Measurements from ENCODE around the gene ANKRD33B. TPM values are rescaled to one million over a fixed set of nuclear protein-coding genes. Genes with fewer than 3 reads are reported as not detected.
A peak's percentile ranks its signal among the peaks of the same experiment; 100 is the strongest.

Gene ANKRD33B
- total and polyA plus RNA-seq, 9 of the 15 experiments (the other 6 are each of a cell fraction or from before 2014, with no cell fraction given): 0.10 to 1.7 (median 0.40) TPM

DNA sequence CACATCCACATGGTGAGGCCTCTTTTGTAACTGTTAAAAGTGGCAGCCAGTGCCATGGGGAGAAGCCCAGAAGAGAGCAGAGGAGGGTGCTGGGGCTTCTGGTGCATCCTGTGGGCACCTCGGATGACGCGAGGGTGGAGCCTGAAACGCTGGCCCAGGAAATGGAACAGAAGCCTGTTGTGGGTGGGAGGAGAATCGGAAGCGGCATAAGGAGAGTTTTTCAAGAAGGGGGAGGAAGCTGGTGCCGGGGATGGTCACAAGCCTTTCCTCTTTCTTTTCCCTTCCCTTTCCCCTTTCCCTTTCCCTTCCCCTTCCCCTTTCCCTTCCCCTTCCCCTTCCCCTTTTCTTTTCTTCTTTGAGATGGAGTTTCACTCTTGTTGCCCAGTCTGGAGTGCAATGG, 12.9 kb downstream of the ANKRD33B start (continued):
- TF ChIP-seq SIN3B (IDR thresholded peaks at IDR 0.05; ENCODE audit: low read depth) (no peak), PHB (CRISPR knock-in tag; IDR thresholded peaks at IDR 0.05) (no peak), GATAD2B (IDR thresholded peaks at IDR 0.05; ENCODE audit: borderline replicate concordance) (no peak), TCF7L2 (IDR thresholded peaks at IDR 0.05; ENCODE audit: low read depth, low read length) (no peak), POLR2G (IDR thresholded peaks at IDR 0.05; ENCODE audit: low read depth, low read length) (no peak), PRPF4 (IDR thresholded peaks at IDR 0.05; ENCODE audit: insufficient read depth, low read depth, low read length, poor library complexity, severe bottlenecking) (no peak)
- TF ChIP-seq, protein P1, sequence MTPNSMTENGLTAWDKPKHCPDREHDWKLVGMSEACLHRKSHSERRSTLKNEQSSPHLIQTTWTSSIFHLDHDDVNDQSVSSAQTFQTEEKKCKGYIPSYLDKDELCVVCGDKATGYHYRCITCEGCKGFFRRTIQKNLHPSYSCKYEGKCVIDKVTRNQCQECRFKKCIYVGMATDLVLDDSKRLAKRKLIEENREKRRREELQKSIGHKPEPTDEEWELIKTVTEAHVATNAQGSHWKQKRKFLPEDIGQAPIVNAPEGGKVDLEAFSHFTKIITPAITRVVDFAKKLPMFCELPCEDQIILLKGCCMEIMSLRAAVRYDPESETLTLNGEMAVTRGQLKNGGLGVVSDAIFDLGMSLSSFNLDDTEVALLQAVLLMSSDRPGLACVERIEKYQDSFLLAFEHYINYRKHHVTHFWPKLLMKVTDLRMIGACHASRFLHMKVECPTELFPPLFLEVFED (CRISPR knock-in tag; conservative IDR thresholded peaks at IDR 0.05): 0 out of 2 replicates have a peak, but pooled peaks have one; percentile 12

DNA sequence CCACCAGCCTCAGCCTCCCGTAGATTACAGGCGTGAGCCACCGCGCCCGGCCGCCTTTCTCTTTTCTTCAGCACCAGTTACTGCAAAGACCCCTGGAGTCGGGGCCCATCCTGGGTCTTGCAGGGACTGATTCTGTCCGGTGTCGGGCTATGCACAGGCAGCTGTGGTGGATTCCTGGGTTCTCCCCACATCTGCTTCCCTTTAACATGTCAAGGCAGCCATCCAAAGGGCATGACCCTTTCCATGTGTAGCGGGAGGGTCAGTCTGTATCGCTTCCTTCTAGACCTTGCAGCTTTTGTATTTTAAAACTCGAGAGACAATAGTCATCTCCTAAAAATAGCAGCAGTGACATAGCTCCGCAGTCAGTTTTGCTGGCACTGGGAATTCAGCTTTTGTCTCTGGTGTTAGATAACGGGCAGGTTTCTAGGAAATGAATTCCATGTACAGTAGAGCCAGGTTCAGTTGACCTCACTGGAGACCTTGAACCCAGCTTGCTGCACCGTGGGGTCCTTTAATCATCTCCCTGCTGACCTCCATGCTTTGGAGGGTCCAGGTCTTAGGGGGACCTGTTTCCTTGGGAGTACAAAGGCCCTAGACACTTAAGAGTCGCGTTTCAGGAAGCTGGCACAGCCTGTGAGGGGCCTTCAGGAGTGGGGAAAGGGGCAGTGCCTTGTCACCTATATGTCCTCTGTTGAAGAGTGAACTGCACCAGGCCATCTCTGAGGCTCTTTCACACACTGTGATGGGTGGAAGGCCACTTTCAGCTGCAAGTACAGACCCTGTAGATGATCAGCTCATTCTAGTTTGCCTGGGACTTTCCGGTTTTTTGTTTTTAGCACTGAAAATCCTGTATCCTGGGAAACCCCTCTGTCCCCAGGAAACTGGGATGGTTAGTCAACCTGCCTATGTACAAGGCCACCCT, 13.8 kb downstream of the ANKRD33B start:
- WGBS (ENCODE audit: insufficient coverage, low coverage, missing lambda C conversion rate): 24% methylated on average over 15 of the region's 18 CpGs
- ChIA-PET CTCF (ENCODE audit: low intra/inter-chr PET ratio) (no interaction called here), POLR2A (interaction anchor here (0.6 to 3.0 kb wide), 9 partner anchors 10 to 273 kb away, joined by 3 to 16 read pairs (median 4); no protein-coding TSS in a partner anchor)
- H3K9ac ChIP-seq (ENCODE audit: insufficient read depth in 1 of 2, low read depth in 2 of 2, low read length in 2 of 2): peak overlapping the region in 1 of 2 experiments; percentile 56; a peak in 2 of 4 replicates
- H3K36me3 ChIP-seq (ENCODE audit: control insufficient read depth, insufficient read depth, low read length): no peaks in the 10 kb centered on the region
- H3K9me1 ChIP-seq (ENCODE audit: control insufficient read depth, insufficient read depth, low read length): no peaks in the 10 kb centered on the region
- FAIRE-seq: peak; percentile 75
- intact Hi-C loops (cut with micrococcal nuclease) (no loop called here), in situ Hi-C loops (cut with MboI) (no loop called here)
- H3K4me2 ChIP-seq (ENCODE audit: insufficient read depth, low read length): peak overlapping the region; percentile 4; the same call in 1 of the 2 replicates
- H3K4me1 ChIP-seq (replicated peaks in 1 of 2; ENCODE audit: control insufficient read depth in 2 of 2, insufficient read depth in 2 of 2, low read length in 2 of 2): peaks cover 10 to 16% of the 10 kb centered on the region in 2 experiments; a peak in 4 of 5 replicates
- BruUV-seq (replicated peaks): no TSS peak
- peak overlapping the region; percentile 37 for H2AFZ ChIP-seq (ENCODE audit: low read depth, low read length)
- H4K20me1 ChIP-seq (replicated peaks; ENCODE audit: control insufficient read depth, insufficient read depth, low read length): no peaks in the 10 kb centered on the region
- H3K4me3 ChIP-seq: no peak overlapping the region
- peak in 2 of 4 experiments; percentile 50 to 80 for DNase-seq (ENCODE audit: extremely low read depth in 1 of 4, low spot score in 3 of 4)
- H3K27ac ChIP-seq (ENCODE audit: extremely low read depth, low read depth, low read length): peak overlapping the region; percentile 12; the same call in 1 of the 3 replicates
- H3K27me3 ChIP-seq (ENCODE audit: control insufficient read depth in 2 of 2, insufficient read depth in 2 of 2, low read length in 2 of 2): no peaks in the 10 kb centered on the region
- no peaks in the 10 kb centered on the region for H3K9me3 ChIP-seq (replicated peaks; ENCODE audit: control insufficient read depth, insufficient read depth, low read depth, low read length)
- H3K79me2 ChIP-seq (ENCODE audit: control insufficient read depth, insufficient read depth, low read length): no peaks in the 10 kb centered on the region
- ATAC-seq: peak; percentile 58
- TF ChIP-seq RBM15 (IDR thresholded peaks at IDR 0.05; ENCODE audit: insufficient read depth, low read length) (no peak), IRF2 (CRISPR knock-in tag; IDR thresholded peaks at IDR 0.05) (no peak), RAD51 (IDR thresholded peaks at IDR 0.05; ENCODE audit: borderline replicate concordance, low read depth) (no peak), FUS (optimal IDR thresholded peaks at IDR 0.05; ENCODE audit: low read depth, low read length) (no peak), PURB (CRISPR knock-in tag; IDR thresholded peaks at IDR 0.05; ENCODE audit: low read depth) (no peak), POLR3G (IDR thresholded peaks at IDR 0.05; ENCODE audit: extremely low read depth, insufficient read length, insufficient replicate concordance) (no peak), CHD4 (IDR thresholded peaks at IDR 0.05; ENCODE audit: insufficient read depth, insufficient replicate concordance, low read depth, low read length, poor library complexity, severe bottlenecking) (no peak), FOXM1 (IDR thresholded peaks at IDR 0.05; ENCODE audit: low read depth) (no peak), FOXM1 (CRISPR knock-in tag; IDR thresholded peaks at IDR 0.05; ENCODE audit: low read depth) (no peak), HDGF (IDR thresholded peaks at IDR 0.05) (no peak)
- TF ChIP-seq, protein P2, sequence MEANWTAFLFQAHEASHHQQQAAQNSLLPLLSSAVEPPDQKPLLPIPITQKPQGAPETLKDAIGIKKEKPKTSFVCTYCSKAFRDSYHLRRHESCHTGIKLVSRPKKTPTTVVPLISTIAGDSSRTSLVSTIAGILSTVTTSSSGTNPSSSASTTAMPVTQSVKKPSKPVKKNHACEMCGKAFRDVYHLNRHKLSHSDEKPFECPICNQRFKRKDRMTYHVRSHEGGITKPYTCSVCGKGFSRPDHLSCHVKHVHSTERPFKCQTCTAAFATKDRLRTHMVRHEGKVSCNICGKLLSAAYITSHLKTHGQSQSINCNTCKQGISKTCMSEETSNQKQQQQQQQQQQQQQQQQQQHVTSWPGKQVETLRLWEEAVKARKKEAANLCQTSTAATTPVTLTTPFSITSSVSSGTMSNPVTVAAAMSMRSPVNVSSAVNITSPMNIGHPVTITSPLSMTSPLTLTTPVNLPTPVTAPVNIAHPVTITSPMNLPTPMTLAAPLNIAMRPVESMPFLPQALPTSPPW (CRISPR knock-in tag; IDR thresholded peaks at IDR 0.05): peak; percentile 24; the same call in 1 of the 2 replicates

All from K562 (cell line).